Measurements from ENCODE around the gene ANKS6. TPM values are rescaled to one million over a fixed set of nuclear protein-coding genes. Genes with fewer than 3 reads are reported as not detected.

Gene ANKS6
- total and polyA plus RNA-seq, 2 donors, result 8.8 to 18.3 TPM

DNA sequence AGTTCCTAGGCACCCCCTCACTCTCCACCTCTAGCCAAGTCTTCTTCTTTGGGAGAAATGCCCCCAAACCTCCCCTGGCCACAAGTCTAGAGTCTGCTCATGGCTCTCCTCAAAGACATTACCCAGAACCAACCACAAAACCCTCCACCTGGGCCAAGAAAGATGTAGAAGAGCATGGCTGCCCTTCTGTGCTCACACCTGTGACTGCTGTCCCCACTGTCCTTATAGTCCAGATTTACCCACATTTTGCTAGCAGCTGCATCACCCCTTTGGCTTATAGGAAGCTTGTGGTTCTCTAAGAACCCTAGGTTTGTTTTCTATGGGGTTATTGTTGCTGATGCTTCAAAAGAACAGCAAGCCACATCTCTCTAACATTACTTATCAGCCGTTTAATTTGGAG is 81.5 kb downstream of the ANKS6 start:
- no peak for DNase-seq (ENCODE audit: extremely low spot score)

DNA sequence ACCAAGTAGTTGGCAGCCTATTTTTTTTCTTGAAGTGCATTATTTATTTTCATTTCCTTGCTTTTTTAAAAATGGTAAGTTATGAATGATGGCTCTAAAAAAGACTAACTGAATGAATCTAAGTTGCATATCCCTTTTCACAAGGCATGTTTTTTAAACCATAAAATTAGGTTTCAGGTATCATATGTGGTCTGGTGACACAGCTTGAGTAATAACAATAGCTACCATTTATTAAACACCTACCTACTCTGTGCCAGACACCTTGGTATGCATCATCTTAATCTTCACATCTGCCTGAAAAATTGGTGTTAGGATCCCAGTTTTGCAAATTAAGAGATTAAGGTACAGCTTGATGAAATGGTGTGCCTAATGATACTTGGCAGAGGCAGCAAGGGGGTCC is 83.4 kb downstream of the ANKS6 start:
- Histone ChIP-seq H3K4me1 (ENCODE audit: insufficient read depth) (no peaks in the 10 kb centered on the region), H3K4me3 (ENCODE audit: low read depth, low read length) (no peak overlapping the region), H3K27ac (ENCODE audit: low read depth) (no peak overlapping the region), H3K36me3 (ENCODE audit: insufficient read depth) (no peaks in the 10 kb centered on the region)
- no peak for DNase-seq (ENCODE audit: extremely low spot score)

More for the DNA sequence above, 81.5 kb downstream of the ANKS6 start:
- H3K36me3 ChIP-seq (ENCODE audit: insufficient read depth), result no peaks in the 10 kb centered on the region
- H3K4me1 ChIP-seq (ENCODE audit: insufficient read depth), result no peaks in the 10 kb centered on the region
- WGBS, result 42% methylated on average over 1 of the region's 1 CpG
- H3K4me3 ChIP-seq (ENCODE audit: low read depth, low read length), result no peak overlapping the region
- H3K27ac ChIP-seq (ENCODE audit: low read depth), result no peak overlapping the region

DNA sequence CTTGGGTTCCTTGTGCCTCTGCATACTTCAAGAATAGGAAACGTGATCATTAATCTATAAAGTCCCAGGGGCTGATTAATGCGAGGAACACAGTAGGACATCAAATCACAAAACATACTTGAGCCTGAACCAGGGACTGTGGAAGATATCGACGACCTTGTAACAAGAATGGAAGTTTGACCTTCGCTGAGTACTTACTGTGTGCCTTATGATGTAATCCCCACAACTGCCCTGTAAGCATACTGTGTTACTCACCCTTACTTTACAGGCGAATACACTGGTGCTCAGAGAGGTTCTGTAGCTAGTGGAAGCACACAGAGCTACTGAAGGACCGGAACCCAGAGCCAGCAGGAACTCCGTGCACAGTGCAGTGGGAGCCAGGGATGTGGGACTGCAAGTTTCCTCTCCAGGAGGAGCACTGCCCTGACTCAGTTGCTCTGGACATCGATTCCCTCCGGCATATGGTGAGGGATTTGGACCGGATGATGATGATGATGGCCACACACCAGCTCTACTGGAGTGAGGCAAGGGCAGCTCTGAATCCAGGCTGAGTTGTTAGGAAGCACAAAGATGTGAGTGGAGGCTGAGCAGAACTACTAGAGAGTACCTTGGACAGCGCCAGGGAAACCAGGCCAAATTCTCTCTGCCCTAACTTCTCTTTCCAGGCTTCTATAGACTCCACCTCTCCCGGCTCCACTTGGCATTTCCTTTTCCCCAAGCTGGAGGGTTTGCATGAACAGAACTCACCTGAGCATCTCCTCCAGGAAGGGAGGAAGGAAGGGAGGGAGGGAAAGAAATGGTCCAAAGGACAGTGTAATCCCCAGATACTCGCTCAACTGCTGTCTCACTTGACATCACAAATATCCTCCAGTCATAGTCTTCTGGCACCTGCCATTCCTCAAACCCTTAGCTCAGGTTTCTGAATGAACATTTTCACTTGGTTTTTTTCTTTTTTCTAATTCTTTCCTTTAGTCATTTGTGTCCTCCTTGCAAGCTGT is 86.1 kb downstream of the ANKS6 start:
- WGBS, result 62% methylated on average over 14 of the region's 14 CpGs
- Histone ChIP-seq H3K4me1 (ENCODE audit: insufficient read depth) (no peaks in the 10 kb centered on the region), H3K27ac (ENCODE audit: low read depth) (no peak overlapping the region), H3K4me3 (ENCODE audit: low read depth, low read length) (no peak overlapping the region), H3K36me3 (ENCODE audit: insufficient read depth) (no peaks in the 10 kb centered on the region)
- no peak for DNase-seq (ENCODE audit: extremely low spot score)

GRCh38 chr9:98708933-98709911 is 87.1 kb downstream of the ANKS6 start, which contains the start of gene GABBR2:
Gene GABBR2 (minus strand): TSS chr9:98708935. CDS start chr9:98708737, 198 bp downstream.
- 2% methylated on average over 111 of the region's 111 CpGs for whole genome bisulfite sequencing

GRCh38 chr9:98708103-98708932 is 88.0 kb downstream of the ANKS6 start:
- 4% methylated on average over 88 of the region's 89 CpGs for WGBS

More at GRCh38 chr9:98708933-98709911, 87.1 kb downstream of the ANKS6 start, which contains the start of gene GABBR2:
- no peaks in the 10 kb centered on the region for H3K4me1 ChIP-seq (ENCODE audit: insufficient read depth)
- DNase-seq (ENCODE audit: extremely low spot score), result no peak
- H3K4me3 ChIP-seq (ENCODE audit: low read depth, low read length), result peak within 1 kb of the TSS; percentile 44
- H3K36me3 ChIP-seq (ENCODE audit: insufficient read depth), result no peaks in the 10 kb centered on the region
- H3K27ac ChIP-seq (ENCODE audit: low read depth), result no peak within 1 kb of the TSS

GRCh38 chr9:98707166-98708102 is 88.9 kb downstream of the ANKS6 start:
- peak; percentile 33 for DNase-seq (ENCODE audit: extremely low spot score)
- 3% methylated on average over 79 of the region's 79 CpGs for WGBS
- no peaks in the 10 kb centered on the region for H3K4me1 ChIP-seq (ENCODE audit: insufficient read depth)
- H3K36me3 ChIP-seq (ENCODE audit: insufficient read depth), result no peaks in the 10 kb centered on the region
- no peak overlapping the region for H3K27ac ChIP-seq (ENCODE audit: low read depth)
- H3K4me3 ChIP-seq (ENCODE audit: low read depth, low read length), result no peak overlapping the region

More at GRCh38 chr9:98708103-98708932, 88.0 kb downstream of the ANKS6 start:
- no peak for DNase-seq (ENCODE audit: extremely low spot score)
- H3K36me3 ChIP-seq (ENCODE audit: insufficient read depth), result no peaks in the 10 kb centered on the region
- no peak overlapping the region for H3K27ac ChIP-seq (ENCODE audit: low read depth)
- H3K4me3 ChIP-seq (ENCODE audit: low read depth, low read length), result peak overlapping the region; percentile 44
- no peaks in the 10 kb centered on the region for H3K4me1 ChIP-seq (ENCODE audit: insufficient read depth)

- Histone ChIP-seq H3K27ac (ENCODE audit: low read depth) (no peak overlapping the region), H3K4me3 (ENCODE audit: low read depth, low read length) (no peak overlapping the region), H3K4me1 (ENCODE audit: insufficient read depth) (no peaks in the 10 kb centered on the region), H3K36me3 (ENCODE audit: insufficient read depth) (no peaks in the 10 kb centered on the region)
- no peak for DNase-seq (ENCODE audit: extremely low spot score)
- 9% methylated on average over 15 of the region's 15 CpGs for WGBS
Measured at GRCh38 chr9:98706651-98707165, 89.6 kb downstream of the ANKS6 start.

- 67% methylated on average over 2 of the region's 2 CpGs for WGBS
- no peak overlapping the region for H3K4me3 ChIP-seq (ENCODE audit: low read depth, low read length)
- no peaks in the 10 kb centered on the region for H3K4me1 ChIP-seq (ENCODE audit: insufficient read depth)
- no peaks in the 10 kb centered on the region for H3K36me3 ChIP-seq (ENCODE audit: insufficient read depth)
- DNase-seq (ENCODE audit: extremely low spot score), result no peak
- H3K27ac ChIP-seq (ENCODE audit: low read depth), result no peak overlapping the region
Measured at GRCh38 chr9:98702835-98703380, 93.4 kb downstream of the ANKS6 start.

DNA sequence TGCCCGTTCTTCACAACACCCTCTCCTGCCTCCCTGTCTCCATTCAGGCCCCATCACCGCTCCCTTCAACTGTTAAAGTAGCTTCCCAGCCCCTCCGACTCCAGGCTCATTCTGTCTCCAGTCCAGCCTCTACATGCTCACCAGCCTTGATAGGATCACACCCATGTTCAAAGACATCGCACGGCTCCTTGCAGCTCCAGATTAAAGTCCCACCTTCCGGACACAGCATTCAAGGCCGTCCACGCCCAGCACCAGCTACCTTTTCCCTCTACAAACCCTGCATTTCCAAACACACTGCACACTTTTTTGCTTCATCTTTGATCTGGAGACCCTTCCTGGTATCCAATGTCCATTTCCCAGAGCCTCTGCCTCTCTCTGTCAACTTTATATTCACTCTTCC is 94.0 kb downstream of the ANKS6 start:
- Histone ChIP-seq H3K36me3 (ENCODE audit: insufficient read depth) (no peaks in the 10 kb centered on the region), H3K4me1 (ENCODE audit: insufficient read depth) (no peaks in the 10 kb centered on the region), H3K4me3 (ENCODE audit: low read depth, low read length) (no peak overlapping the region), H3K27ac (ENCODE audit: low read depth) (no peak overlapping the region)
- no peak for DNase-seq (ENCODE audit: extremely low spot score)
- WGBS, result 87% methylated on average over 8 of the region's 8 CpGs

GRCh38 chr9:98701576-98701975 is 94.8 kb downstream of the ANKS6 start:
- Histone ChIP-seq H3K4me1 (ENCODE audit: insufficient read depth) (no peaks in the 10 kb centered on the region), H3K27ac (ENCODE audit: low read depth) (no peak overlapping the region), H3K4me3 (ENCODE audit: low read depth, low read length) (no peak overlapping the region), H3K36me3 (ENCODE audit: insufficient read depth) (no peaks in the 10 kb centered on the region)
- no peak for DNase-seq (ENCODE audit: extremely low spot score)
- WGBS, result 73% methylated on average over 7 of the region's 7 CpGs

DNA sequence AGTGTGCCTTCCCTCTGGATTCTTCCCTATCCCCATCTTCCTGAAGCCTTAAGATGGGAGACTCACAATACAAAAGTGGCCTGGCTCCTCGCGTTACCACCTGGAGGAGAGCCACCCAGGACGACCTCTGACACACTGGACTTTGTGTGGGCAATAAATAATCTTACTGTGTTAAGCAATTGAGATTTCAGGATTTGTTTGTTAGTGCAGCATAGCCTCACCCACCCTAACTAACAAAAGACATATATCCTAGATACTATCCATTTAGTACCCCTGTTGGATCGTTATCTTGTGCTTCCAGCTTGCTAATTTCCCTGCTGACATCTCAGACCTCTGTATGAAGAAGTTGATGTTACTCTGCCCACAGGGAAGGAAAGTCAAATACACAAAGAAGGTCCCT is 95.6 kb downstream of the ANKS6 start:
- H3K27ac ChIP-seq (ENCODE audit: low read depth), result no peak overlapping the region
- no peak for DNase-seq (ENCODE audit: extremely low spot score)
- no peaks in the 10 kb centered on the region for H3K4me1 ChIP-seq (ENCODE audit: insufficient read depth)
- WGBS, result 57% methylated on average over 4 of the region's 4 CpGs
- H3K36me3 ChIP-seq (ENCODE audit: insufficient read depth), result no peaks in the 10 kb centered on the region
- H3K4me3 ChIP-seq (ENCODE audit: low read depth, low read length), result no peak overlapping the region

Measured in urinary bladder (tissue), 4 donors.